Right cardiac atrium (tissue), 5 donors: ENCODE measurements around the gene TSC22D4. TPM values are rescaled to one million over a fixed set of nuclear protein-coding genes. Genes with fewer than 3 reads are reported as not detected.

Source experiments
- ATAC-seq, 2 donors: fragments of 200-7000 bp; cut with Tn5 transposase; one replicate each; pipeline versions ENCODE4 v1.8.0 to v1.9.1; 2020; ENCODE audit warnings: moderate library complexity in 2 of 2, mild to moderate bottlenecking in 1 of 2
- DNase-seq, 3 donors: peaks; one replicate each; pipeline ENCODE4 v3.0.0-alpha.2; 2020
- H3K27ac ChIP-seq: one replicate; pipeline ENCODE4 v1.5.1; 2013; ENCODE audit warnings: mild to moderate bottlenecking, low read length, control low read depth, moderate library complexity
- H3K27me3 ChIP-seq: one replicate; pipeline ENCODE4 v1.6.1; 2013; ENCODE audit not compliant: control insufficient read depth, insufficient read depth
- H3K4me1 ChIP-seq: one replicate; pipeline ENCODE4 v1.6.1; 2013; ENCODE audit warnings: low read length; ENCODE audit not compliant: control insufficient read depth, insufficient read depth
- H3K4me3 ChIP-seq: one replicate; pipeline ENCODE4 v1.5.1; 2013; ENCODE audit warnings: low read length, control low read depth
- H3K9me3 ChIP-seq: one replicate; pipeline ENCODE4 v1.6.1; 2013; ENCODE audit warnings: low read length; ENCODE audit not compliant: control insufficient read depth
- WGBS: extraction: QIAGEN DNeasy Blood & Tissue Kit; methylation state at CpG from one replicate; pipeline ENCODE4 v1.1.7; 2013; 5-methylcytosine and 5-hydroxymethylcytosine counted together
- intact Hi-C, 4 donors: fragments of 100-400 bp; cut with DNase I; formaldehyde crosslinking; loops; one replicate each; pipeline versions ENCODE4 v1.11.0 to v1.14.0; 2022 to 2023
- polyA plus RNA-seq: library from polyadenylated mRNA; stranded (reverse); fragments of 200-250 nt; gene quantifications from one replicate; pipeline ENCODE4 v1.2.3, GENCODE V29; 2013
- total RNA-seq, 4 donors: library from RNA; stranded (reverse); fragmentation: NEBNext Ultra II Directional; extraction: Animal tissue kit (Norgen Biotek cat#: 25700); gene quantifications; one replicate each; pipeline ENCODE4 v1.2.1, GENCODE V29; 2021
- donor health status: healthy with polysubstance abuse.
- donor health status: DM: no; HTN: yes; CAD: no.
- donor health status: DM: no; HTN: no; CAD: no.
- donor health status: DM: no; HTN: yes; CAD: no; lungs with severe emphysema.
- donor health status: DM: yes; HTN: yes; CAD: no.

Gene TSC22D4
- total and polyA plus RNA-seq, 5 donors, result 36.7 to 63.6 (median 55.1) TPM

DNA sequence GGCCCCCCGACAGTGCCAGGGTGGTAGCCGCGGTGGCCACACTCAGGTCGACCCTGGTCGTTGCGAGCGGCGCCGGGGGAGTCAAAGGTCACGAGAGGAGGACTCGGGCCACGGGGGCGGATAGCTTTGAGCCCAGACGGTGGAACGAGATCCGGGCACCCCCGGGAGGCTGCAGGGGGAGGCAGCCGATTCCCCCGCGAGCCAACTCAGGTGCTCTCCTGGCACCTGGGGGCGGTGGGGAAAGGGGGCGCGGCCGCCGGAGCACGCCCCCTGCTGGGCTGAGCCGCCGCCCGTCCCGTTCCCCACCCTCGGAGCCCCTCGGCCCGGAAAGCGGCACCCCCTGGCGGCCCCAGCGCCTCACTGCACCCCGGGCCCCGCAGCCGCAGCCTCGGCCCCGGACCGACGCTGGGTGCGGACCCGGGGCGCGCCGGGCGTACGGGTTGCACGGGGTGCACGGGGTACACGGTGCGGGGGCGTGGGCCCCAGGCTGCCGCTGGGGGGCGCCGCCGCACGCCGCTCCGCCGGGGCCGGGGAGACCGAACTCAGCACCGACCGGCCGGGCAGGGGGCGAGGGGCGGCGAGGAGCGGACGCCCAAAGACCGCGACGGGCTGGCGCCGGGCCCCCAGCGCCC, 4.2 kb upstream of the TSC22D4 start:
- WGBS, result under 1% methylated on average over 79 of the region's 79 CpGs
- H3K4me3 ChIP-seq, result peak overlapping the region; percentile 71
- H3K4me1 ChIP-seq, result peaks cover 3% of the 10 kb centered on the region
- DNase-seq (peak; percentile 65 to 91 (median 90)), ATAC-seq (peak; percentile 44 to 47)
- intact Hi-C loops, result loop anchor here in 1 of 4 donors (5.0 kb wide), 1 partner anchor 74 kb away; no protein-coding TSS in a partner anchor
- H3K27ac ChIP-seq, result no peak overlapping the region
- H3K27me3 ChIP-seq, result no peaks in the 10 kb centered on the region
- no peaks in the 10 kb centered on the region for H3K9me3 ChIP-seq

DNA sequence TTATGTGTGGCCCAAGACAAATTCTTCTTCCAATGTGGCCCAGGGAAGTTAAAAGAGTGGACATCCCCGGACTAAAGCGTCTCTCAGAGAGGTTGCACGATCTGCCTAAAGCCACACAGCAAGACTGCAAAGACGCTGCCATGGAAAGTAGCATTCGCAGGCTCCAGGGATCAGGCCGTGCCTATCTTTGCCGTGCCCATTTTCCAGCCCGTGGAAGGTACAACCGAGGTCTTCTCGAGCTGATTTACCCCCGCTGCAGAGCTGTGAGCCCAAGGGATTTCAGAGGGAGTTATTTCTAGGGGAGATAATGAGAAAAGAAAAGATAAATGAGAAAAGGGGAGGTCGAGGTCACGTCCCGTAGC, 3.7 kb upstream of the TSC22D4 start:
- ATAC-seq (no peak), DNase-seq (no peak)
- H3K9me3 ChIP-seq, result no peaks in the 10 kb centered on the region
- H3K4me3 ChIP-seq, result peak overlapping the region; percentile 71
- H3K4me1 ChIP-seq, result peaks cover 3% of the 10 kb centered on the region
- no peak overlapping the region for H3K27ac ChIP-seq
- 40% methylated on average over 14 of the region's 14 CpGs for WGBS
- H3K27me3 ChIP-seq, result no peaks in the 10 kb centered on the region
- intact Hi-C loops, result loop anchor here in 1 of 4 donors (5.0 kb wide), 1 partner anchor 75 kb away; no protein-coding TSS in a partner anchor

DNA sequence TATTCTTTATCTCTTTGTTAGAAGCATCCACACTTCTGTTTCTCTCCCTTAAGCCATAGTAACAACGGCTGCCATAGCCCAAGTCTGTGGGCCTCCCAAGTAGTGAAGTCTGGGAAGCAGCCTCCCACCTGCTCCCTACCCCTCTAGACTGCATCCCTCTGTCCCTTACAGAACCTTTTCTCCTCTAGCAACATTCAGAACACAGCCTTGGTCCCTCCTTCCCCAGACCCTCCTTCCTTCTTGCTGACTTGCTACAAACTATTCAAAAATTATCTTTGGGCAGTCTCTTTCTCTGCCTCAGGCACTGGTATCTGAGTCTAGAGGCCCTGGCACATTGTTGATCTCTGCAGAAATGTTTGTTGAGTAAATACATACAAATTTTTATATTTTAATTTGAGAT, 2.5 kb upstream of the TSC22D4 start:
- Histone ChIP-seq H3K27ac (no peak overlapping the region), H3K27me3 (no peaks in the 10 kb centered on the region), H3K4me3 (no peak overlapping the region), H3K9me3 (no peaks in the 10 kb centered on the region), H3K4me1 (peaks cover 10% of the 10 kb centered on the region)
- DNase-seq (no peak), ATAC-seq (no peak)
- 78% methylated on average over 1 of the region's 1 CpG for whole genome bisulfite sequencing
- intact Hi-C loops, result loop anchor here in 1 of 4 donors (5.0 kb wide), 1 partner anchor 76 kb away; no protein-coding TSS in a partner anchor

DNA sequence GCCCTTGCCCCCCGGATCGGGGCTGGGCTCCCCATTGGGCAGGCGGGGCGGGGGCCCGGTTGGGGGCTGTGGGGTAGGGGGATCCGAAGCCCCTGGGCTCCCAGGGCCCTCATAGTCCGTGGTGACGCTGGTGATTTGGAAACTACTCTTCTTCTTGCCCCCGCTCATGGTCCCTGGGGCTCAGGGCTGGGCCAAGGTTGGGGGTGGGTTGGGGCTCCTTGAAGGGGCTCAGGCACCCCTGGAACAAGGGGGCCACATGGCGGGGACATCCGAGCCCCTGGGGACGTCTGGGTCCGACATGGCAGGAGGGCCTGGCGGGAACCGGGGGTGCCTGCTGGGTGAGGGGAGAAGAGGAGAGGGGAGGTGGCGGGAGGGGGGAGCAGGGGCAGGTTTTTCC, 1.1 kb downstream of the TSC22D4 start:
- ATAC-seq, result no peak
- Histone ChIP-seq H3K27ac (peak overlapping the region; percentile 61), H3K4me1 (peaks cover 16% of the 10 kb centered on the region)

DNA sequence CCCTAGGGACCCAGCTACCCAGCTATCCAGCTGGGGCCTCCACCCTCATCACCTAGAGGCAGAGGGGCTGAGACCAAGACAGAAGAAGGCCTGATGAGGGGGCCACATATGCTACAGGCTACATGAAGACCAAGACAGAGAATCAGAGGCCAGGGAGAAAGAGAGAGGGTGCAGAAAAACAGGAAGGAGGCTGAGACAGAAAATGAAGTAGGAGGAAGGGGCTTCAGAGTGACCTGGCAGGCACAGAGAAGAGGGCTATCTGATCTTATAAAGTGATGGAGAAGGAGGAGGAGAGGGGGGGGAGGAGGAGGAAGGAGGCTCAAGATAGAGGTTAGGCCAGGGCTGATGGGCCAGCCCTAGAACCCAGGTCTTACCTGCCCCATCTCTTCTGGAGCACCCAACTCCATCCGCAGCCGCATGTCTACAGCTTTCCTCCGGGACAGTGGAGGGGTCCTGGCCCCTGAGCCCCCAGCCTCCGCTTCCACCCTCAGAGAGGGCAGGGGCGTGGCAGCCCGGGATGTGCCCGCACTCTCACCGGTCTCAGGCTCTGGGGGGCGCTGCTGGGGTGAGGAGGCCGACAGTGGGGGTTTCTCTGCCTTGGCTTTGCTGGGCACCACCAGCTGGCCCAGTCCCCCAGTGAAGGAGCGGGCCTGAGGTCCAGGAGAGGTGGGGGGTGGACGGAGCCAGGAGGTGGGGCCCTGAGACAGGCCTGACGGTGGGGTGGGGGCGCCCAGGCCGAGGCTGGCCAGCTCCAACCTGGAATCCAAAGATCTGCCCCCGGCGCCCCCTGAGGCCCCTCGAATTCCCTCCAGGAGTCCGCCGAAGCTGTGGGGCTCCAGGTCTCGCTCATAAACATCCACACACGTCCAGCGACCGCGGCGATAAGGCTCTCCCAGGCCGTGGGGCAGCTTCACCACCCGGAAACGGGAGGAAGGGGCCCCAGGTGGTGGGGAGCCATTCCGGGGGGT, 1.8 kb downstream of the TSC22D4 start:
- intact Hi-C loops, result loop anchor here in 2 of 4 donors (5.0 to 10.0 kb wide), 2 partner anchors 70 to 208 kb away; no protein-coding TSS in a partner anchor
- H3K9me3 ChIP-seq, result no peaks in the 10 kb centered on the region
- DNase-seq, result peak in 2 of 3 donors; percentile 64 to 76
- no peaks in the 10 kb centered on the region for H3K27me3 ChIP-seq
- peak overlapping the region; percentile 33 for H3K27ac ChIP-seq
- H3K4me1 ChIP-seq, result peaks cover 17% of the 10 kb centered on the region
- WGBS, result 9% methylated on average over 30 of the region's 30 CpGs
- no peak for ATAC-seq
- H3K4me3 ChIP-seq, result peak overlapping the region; percentile 85

More for the DNA sequence above, 1.1 kb downstream of the TSC22D4 start:
- DNase-seq, result peak in 2 of 3 donors; percentile 57 to 74
- Histone ChIP-seq H3K9me3 (no peaks in the 10 kb centered on the region), H3K27me3 (no peaks in the 10 kb centered on the region), H3K4me3 (peak overlapping the region; percentile 85)
- 2% methylated on average over 16 of the region's 16 CpGs for WGBS
- intact Hi-C loops, result loop anchor here in 2 of 4 donors (5.0 to 10.0 kb wide), 2 partner anchors 69 to 207 kb away; no protein-coding TSS in a partner anchor

DNA sequence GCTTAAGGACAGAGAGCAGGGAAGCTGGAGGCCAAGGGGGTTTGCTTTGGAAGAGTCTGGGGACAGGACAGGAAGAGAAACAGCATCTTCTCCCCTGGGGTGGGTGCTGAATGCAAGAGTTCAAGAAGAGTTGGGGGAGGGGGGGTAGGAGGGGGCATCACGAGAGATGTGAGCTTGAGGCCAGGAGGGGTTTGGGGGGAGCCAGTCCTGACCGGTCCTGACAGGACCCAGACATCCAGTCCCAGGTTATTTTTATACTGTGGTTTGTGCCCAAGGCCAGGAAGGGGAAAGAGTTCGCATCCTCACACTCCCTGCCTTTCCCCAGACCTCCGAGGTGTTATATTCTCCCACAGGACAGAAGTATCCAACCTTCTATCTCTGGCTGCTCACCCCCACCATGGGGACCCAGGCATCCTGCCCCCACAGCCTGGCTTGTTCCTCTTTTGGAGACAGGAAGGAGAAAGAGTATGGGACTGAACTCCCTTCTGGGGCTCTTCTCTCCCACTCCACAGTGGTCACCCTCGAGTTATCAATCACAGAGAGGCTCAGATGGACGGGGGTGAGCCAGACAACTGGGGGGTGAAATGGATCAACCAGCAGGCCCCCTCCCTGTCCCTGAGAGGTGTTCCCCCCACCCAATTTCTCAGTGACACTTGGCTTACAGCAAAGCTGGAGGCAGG, 2.8 kb downstream of the TSC22D4 start:
- WGBS, result 11% methylated on average over 6 of the region's 6 CpGs
- no peak for ATAC-seq
- Histone ChIP-seq H3K4me3 (peak overlapping the region; percentile 85), H3K9me3 (no peaks in the 10 kb centered on the region), H3K27ac (peak overlapping the region; percentile 82), H3K4me1 (peaks cover 19% of the 10 kb centered on the region), H3K27me3 (no peaks in the 10 kb centered on the region)
- DNase-seq, result peak in 1 of 3 donors; percentile 43
- intact Hi-C loops, result loop anchor here in 2 of 4 donors (5.0 to 10.0 kb wide), 2 partner anchors 71 to 209 kb away; no protein-coding TSS in a partner anchor

DNA sequence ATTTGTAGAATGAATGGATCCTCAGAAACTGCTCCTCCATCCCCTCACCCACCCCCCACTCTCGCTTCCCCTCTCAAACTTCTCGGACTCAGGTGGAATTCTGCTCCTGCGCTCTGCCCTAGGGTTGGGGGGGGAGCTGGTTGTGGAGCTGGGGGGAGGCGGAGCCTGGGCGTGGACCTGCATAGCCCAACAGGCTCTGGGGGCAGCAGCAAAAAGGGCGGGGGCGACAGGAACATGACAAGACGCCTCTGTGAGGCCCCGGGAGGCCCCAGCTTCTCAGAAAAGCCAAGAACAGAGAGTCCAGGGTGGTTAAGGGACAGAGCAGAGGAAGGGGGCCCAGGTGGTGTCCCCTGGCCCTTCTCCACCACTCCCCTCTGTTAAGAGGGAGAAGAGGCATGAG, 3.5 kb downstream of the TSC22D4 start:
- H3K4me1 ChIP-seq, result peaks cover 19% of the 10 kb centered on the region
- H3K4me3 ChIP-seq, result peak overlapping the region; percentile 16
- H3K9me3 ChIP-seq, result no peaks in the 10 kb centered on the region
- no peaks in the 10 kb centered on the region for H3K27me3 ChIP-seq
- DNase-seq (peak; percentile 63 to 91 (median 85)), ATAC-seq (no peak)
- H3K27ac ChIP-seq, result peak overlapping the region; percentile 80
- WGBS, result 26% methylated on average over 9 of the region's 9 CpGs
- intact Hi-C loops, result loop anchor here in 2 of 4 donors (5.0 to 10.0 kb wide), 2 partner anchors 72 to 209 kb away; no protein-coding TSS in a partner anchor

DNA sequence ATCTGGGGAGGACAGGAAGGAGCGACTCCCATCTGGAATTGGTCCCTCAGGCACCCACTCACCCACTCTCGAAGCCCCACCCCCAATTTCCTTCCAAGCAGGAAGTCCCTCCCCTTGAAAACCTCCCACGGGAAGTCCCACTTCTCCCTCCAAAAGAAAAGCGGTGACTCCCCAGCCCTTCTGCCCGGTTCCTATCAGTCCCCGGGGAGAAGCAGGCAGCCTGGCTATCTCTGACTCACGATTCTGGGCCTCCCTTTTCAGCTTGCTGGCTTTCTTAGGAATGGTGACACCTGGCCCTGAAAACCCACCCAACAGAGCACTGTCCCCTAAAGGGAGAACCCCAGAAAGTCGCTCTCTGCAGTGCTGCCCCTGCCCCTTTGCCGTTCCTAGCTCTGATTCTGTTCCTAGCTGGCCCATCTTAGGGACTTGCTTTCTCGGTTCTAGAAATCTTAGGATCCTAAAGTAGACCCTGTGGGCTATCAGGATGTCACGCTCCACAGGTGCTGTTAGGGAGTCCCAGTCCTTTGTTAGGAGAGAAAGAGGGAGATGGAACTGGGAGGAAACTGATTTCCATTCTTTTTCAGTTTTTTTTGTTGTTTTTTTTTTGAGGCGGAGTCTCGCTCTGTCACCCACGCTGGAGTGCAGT, 6.0 kb downstream of the TSC22D4 start:
- WGBS, result 37% methylated on average over 14 of the region's 14 CpGs
- DNase-seq (peak; percentile 76 to 81 (median 76)), ATAC-seq (peak; percentile 16 to 58)
- Histone ChIP-seq H3K9me3 (no peaks in the 10 kb centered on the region), H3K4me3 (no peak overlapping the region), H3K27me3 (no peaks in the 10 kb centered on the region), H3K4me1 (peaks cover 22% of the 10 kb centered on the region), H3K27ac (peak overlapping the region; percentile 83)
- intact Hi-C loops, result loop anchor here in 2 of 4 donors (5.0 to 10.0 kb wide), 2 partner anchors 84 to 212 kb away; no protein-coding TSS in a partner anchor

DNA sequence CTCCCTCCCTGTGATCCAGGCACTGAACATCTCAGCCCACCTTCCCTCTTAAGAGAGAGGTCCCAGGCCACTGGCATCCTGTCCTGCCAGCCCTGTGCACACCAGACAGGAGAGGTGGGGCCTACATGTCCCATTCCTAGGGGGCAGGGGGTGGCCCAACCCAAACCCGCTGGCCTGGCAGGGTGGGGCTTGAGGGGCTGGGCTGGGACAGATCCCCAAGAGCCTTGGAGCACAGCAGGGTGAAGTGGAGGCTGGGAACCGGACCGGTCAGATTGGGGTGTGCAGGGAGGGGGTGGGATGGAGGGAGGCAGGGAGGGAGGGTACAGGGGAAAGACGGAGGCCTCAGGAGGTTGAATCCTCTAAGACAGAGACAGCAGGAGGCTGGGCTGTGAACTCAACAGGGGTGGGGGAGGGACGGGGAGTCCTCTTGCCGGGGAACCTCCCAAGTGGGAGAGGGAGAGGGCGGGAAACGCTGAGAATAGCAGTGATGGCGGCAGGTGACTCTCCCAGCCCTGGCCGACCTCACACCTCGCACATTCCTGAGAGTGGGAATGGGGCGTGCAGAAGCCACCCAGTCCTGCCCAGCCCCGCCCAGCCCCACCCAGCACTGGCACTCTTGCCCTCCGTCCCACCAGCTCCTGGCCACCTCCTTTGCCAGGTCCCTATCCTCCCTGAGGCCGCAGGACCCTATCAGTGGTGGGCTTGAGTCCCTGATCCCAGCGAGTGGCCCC, 6.7 kb downstream of the TSC22D4 start:
- Histone ChIP-seq H3K27me3 (no peaks in the 10 kb centered on the region), H3K4me1 (peaks cover 19% of the 10 kb centered on the region), H3K27ac (peak overlapping the region; percentile 62), H3K9me3 (no peaks in the 10 kb centered on the region), H3K4me3 (no peak overlapping the region)
- 32% methylated on average over 16 of the region's 16 CpGs for WGBS
- DNase-seq, result peak in 2 of 3 donors; percentile 53 to 60
- ATAC-seq, result peak in 1 of 2 donors; percentile 5
- intact Hi-C loops, result loop anchor here in 2 of 4 donors (5.0 to 10.0 kb wide), 2 partner anchors 85 to 213 kb away; no protein-coding TSS in a partner anchor
